Femur (tissue), 1 donor: Measurements from ENCODE around the gene FMO2.

ENCODE experiments used
- DNase-seq: peaks from one replicate; pipeline ENCODE4 v3.0.0-alpha.2; 2017

FMO2 gene

DNA sequence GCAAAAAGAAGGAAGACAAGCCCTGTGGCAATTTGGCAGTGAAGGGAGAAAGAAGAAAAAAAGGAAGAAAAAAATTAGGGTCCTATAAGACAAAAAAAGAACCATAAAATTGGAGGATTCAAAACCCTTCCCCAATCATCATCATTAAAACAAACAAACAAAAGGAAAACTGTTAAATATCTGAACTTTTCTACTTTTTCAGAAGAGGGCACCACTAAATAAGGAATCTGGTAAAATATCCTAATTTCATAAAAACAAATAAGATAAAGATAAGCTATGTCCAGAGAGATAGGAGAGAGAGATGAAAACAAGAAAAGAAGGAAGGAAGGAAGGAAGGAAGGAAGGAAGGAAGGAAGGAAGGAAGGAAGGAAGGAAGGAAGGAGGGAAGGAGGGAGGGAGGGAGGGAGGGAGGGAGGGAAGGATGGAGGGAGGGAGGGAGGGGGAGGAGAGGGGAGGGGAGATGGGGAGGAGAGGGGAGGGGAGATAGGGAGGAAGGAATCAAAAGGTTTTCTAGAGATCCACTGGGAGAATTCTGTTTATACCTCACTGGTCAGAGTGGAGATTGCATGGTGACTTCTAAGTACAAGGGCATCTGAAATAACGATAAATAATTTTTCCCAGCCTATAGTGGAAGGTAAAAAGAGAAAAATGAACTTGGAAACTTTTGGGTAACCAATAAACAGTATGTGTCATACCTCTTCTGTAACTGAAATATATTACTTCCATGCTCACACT is 10.4 kb upstream of the FMO2 start:
- DNase-seq = no peak

DNA sequence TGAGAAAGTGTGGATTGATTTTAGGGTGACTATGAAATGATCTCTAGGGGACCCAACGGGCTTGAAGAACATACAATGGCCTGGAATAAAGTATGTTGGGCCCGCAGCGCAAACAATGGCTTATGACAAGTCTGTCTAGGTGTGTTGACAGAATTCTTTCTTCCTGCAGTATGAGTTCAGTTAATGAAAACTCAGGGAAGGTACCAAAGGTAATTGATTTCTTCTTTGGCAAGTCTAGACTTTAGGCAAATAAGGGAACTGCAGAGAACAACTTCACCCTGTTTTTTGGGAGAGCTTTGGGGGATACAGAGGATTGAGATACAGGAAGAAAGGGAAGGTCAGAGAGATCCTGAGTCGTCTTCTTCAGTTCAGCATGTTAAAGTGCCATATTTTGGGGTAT is 7.8 kb upstream of the FMO2 start:
- DNase-seq = no peak

DNA sequence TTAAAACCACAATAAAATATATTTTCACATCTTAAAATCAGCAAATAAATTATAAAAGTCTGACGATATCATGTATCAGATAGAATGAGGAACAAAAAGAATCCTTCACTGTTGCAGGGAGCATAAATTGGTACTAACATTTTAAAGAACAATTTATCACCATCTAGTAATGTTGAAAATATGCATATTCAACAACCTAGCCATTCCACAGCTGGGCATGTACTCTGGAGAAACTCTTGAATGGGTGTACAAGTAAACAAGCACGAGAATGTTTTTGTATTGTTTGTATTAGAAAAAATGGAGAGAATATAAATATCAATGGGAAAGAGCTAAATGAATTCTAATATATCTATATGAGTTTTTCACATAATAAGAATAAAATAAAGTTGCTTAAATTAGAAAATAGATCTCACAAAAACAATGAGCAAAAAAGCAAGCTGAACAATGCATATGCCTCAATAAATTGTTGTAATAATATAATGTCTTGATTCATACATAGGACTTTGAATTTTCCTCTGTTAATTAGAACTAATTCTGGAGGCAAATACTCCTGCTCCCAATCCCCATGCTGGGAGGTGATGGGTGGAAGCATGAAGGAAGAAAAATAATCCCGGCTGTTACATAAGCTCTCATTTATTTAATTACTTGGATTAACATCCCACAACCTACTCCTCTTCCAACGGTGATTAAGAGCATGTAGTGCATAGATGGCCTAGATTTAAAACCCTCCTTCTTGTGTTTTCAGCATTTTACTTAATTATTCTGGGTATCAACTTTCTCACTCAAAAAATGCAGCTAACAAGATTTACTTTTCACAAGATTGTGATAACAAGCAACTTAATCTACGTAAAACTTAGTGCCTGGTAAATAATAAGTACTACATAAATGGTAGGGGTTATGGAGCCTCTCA is 5.5 kb upstream of the FMO2 start:
- no peak for DNase-seq

DNA sequence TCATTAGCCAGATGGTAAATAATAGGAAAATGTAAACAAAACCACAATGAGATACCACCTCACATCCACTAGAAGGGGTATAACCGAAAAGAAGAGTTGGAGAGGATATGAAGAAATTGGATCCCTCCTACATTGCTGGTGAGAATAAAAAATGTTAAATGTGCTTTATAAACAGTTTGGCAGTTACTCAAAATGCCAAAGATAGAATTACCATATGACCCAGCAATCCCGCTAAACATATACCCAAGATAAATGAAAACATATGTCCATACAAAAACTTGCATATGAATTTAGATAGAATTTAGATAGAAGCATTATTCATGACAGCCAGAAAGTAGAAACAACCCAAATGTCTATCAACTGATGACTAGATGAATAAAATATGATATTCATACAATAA is 4.4 kb upstream of the FMO2 start:
- no peak for DNase-seq

DNA sequence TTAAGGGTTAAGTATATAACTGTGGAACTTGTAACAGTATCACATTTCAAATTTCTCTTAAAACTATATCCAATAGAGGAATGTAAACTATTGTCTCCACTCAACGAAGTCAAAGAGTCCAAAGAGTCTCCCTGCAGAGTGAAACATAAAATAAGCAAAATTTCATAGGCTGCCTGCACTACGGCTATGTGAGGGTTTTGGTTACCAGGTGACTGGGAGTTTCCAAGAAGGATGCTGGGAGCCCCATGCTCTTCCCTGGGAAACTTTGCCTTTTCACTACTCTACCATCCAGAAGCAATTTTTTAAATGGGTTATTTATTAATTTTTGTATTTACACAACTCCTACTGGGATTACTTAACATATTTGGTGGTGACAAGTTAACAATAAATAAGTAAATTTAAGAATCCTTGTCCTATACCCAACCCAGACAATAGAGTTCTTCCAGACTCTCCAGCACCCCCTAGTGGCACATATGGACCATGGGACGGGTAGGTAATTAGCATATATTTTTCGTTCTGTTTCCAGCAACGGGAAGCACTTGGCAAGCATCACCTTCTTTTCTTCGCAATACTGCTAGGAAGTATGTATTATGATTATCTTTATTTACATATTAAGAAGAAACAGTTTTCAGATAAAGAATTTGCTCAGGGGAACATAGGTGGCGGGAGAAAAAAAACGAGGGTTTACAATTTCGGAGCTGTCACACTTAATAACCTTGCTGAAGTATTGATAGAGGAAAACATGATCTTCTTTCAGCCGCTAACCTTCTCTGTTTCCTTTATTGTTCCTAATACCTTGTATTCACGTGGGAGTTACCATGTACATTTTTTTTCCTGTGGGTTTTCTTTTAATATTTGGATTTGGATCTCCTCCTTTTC is 3.5 kb downstream of the FMO2 start:
- DNase-seq = no peak

DNA sequence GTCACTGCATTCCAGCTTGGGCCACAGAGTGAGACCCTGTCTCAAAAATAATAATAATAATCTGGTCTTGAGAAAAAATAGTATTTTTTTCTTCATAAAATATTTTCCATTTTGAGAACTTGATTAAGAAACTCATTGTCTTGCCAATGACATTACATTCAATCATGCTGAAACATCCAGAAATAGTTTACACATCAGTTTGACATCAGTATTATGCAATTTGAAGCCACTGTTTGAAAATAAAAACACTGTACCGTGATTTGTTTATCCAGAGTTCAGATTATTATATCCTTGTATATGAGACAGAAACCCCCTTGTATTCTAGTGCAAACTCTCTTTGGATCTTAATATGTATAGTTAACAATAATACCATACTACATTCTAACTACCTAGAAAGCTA is 6.9 kb downstream of the FMO2 start:
- DNase-seq = no peak

DNA sequence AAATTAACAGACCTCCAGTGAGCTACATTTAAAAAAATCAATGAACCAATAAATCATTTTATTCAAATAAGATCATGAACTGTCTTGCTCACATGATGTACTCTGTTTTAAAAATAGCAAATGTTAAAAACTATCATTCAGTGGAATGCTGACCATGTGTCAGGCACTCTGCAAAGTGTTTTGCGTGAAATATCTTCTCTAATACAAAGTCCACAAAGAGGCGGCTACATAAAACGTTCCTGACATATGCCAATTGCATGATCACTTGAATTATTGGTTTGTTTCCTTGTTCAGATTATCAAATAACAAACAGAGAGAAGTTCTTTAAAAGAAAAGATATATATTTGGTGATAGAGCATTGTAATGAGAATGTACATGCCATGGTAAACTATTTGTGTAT is 10.7 kb downstream of the FMO2 start:
- DNase-seq = no peak

DNA sequence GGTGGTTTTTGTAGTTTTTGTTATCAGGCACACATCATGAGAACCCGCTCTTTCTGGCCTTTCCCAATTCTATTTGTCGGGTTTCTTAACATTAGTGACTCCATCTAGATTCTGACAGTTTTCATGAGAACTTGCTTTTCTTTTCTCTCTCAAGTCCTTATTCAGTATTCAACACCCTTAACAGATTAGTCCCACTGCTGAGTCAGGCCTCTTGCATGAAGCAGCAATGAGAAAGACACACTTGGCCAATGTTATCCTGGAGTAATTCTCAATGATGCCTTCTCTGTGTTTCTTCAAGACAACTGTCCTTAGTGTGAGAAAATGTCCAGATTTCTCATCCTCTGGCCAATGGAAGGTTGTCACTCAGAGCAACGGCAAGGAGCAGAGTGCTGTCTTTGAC is 11.3 kb downstream of the FMO2 start:
- DNase-seq = no peak

DNA sequence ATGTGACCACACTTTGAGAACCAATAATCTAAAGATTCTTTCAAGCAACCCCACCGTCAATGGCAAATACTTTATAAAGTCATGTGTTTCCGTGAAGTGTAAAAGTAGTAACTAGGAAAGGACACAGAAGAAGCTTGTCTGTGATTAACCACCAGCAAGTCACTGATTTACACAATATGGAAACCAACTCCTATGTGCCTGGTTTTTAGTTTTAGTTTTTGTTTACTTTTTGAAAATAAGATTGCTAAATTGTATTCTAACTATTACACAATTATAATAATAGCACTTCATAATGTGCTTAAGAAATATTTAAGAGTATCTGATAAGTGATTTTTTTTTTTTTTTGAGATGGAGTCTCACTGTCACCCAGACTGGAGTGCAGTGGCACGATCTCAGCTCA is 13.0 kb downstream of the FMO2 start:
- no peak for DNase-seq

DNA sequence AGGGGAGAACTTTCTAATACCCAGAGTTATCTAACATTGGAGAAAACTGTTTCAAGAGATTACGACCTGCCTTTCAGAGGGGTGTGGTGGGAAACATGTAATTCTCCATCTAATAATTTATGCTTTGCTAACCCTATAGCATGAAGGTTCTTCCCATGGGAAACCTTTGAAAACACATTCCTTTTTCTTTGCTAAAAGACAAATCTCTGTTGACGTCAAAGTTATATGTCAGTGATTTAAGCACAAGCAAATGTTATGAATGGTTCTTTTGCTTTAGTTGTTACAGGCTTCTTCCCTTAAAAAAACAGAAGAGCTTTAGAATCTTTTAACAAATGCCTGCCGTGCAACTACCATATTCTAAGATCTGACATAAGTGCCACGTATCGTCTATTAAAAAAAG is 19.2 kb downstream of the FMO2 start:
- no peak for DNase-seq

DNA sequence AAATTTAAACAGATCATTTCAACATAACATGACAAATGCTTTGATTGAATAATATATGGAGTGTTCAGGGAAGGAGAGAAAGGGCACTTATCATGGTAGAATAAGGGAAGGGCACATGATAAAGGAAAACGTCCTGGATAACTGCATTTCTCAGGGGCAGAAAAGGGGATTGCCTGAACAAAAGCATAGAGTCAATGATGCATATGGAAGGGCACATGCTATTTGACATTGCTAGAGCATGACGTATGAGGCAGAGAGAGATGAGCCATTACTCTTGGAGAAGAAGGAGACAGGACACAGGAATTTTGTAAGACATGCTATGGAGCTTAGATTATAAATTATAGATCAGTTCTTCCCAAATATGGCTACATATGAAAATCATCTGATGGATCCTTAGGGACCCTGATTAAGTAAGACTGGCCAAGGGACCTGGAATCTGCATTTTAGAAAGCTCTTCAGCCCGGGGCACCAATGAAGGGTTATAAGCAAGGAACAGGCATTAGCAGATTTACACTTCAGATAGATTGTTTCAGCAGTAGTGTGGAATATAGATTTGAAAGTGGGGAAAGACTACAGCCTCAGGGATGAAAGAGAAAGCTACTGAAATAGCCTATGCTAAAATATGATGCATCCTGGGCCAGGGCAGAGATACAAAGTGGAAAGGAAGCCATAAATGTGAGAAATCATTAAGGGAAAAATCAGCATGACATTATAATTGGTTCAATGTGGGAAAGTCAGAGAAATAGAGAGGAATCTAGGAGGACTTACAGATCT is 21.3 kb downstream of the FMO2 start:
- DNase-seq = no peak

DNA sequence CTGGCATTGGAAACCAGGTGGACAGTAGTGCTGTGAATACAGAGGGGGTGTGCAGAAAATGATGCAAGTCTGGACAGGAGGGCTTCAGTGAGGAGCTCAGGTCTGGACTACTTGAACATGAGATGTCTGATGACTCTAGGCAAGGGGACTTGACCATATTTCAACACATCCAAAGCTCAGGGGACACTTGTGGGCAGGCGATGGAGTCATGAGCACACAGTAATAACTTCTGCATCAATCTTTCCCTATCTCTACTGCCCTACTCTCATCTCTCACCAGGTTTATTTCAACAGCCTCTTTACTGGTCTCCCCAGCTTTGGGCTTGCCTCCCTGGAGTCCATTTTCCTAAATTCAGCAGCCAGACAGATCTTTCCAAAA is 21.9 kb downstream of the FMO2 start:
- no peak for DNase-seq

DNA sequence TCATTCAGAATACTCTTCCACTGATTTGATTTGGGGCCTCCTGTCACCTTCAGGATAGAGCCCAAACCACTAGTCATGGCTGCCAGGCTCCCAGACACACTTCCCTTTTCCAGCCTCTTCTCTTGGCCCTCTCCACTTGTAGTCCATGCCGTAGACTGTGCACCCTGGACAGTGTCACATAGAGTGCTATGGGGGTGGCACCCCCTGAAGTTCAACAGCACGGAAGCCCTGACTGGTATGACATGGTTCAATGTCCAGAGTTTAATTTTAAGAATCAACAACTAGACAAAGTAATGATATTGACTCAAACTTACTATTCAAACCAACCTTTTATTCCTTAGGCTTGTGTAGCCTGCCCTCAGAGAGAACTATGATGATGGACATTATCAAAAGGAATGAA is 22.3 kb downstream of the FMO2 start:
- no peak for DNase-seq

DNA sequence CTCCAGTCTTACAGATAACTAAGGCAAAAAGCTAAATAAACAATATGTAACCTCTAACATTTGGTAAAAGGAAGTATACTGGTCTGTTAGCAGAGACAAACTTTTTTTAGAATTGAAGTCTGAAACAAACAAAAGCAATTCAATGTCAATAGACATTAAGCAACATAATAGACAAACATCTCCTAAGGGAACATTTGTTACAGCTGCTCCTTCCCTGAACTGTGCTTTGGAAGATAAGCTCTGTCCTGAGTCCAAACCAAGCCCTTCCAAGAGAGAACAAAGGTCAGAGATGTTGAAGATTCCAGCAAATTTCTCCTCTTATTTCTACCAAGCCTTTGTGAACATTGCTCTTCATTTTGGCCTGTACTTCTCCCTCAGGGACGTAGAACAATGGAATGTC is 25.3 kb downstream of the FMO2 start:
- DNase-seq = no peak

DNA sequence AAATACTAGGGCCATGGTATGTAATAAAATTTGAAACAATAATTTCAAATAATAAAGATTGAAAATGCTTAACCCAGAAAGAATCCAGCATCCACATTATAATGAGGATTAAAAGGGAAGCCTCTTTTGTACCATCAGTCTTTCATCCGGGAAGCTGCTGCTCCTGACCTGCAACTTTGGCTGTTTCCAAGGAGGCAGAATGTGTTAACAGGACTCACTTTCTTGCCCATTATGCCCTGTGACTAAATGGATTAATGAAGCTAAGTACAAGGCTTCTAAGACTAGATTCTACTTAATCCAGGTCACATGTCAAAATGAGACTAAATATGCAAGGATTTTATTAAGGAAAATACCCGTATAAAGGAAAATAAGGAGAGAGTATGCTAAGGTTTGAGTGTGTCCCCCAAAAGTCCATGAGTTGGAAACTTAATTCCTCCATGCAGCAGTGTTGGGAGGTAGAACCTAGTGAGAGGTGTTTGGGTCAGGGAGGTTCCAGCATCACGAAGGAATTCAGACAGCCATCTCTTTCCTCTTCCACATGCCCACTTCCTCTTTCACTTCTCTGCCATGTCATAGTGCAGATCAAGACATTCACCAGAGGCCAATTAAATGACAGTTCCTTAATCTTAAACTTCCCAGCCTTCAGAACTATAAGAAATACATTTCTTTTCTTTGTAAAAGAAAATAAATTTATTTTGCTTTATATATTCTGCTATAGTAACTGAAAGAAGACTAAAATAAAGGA is 27.7 kb downstream of the FMO2 start:
- DNase-seq = no peak

DNA sequence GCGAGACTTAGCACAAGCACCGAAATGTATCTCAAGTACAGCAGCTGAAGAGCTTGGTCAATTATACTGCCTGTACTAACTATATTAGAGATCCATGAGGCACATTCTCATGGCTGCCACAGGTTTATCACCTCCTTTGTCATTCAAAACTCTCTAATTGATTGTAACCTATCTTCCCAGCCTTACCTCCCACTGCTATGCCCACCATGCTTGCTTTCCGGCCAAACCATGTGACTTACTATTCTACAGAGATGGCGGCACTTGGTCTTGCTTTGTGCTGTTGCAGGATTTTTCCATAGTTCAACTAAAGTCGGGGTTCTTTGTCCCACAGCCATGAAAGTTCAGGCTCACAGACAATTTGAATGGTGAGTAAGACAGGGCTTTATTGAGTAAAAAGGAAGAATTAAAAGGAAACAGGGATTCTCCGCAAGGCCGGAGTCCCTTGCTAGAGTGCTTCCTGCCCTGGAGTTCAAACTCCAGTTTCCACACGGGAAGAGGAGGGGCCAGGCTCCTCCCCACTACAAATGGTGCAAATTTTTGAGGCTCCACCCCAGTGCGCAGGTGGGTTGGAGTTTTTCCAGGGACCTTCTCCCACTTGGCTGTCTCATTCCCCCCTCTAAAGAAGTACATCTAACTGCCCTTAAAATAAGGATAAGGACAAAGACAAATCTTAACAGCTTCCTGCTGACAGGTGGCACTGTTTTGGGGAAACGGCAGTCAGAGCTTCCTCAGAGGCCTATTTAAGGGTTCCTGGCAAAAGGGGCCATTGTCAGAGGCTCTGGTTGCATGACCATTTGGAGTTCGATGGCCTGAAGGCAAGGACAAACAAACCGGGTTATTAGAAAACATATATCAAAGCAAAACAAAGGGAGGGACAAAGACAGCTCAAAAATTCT is 28.7 kb downstream of the FMO2 start:
- DNase-seq = no peak

DNA sequence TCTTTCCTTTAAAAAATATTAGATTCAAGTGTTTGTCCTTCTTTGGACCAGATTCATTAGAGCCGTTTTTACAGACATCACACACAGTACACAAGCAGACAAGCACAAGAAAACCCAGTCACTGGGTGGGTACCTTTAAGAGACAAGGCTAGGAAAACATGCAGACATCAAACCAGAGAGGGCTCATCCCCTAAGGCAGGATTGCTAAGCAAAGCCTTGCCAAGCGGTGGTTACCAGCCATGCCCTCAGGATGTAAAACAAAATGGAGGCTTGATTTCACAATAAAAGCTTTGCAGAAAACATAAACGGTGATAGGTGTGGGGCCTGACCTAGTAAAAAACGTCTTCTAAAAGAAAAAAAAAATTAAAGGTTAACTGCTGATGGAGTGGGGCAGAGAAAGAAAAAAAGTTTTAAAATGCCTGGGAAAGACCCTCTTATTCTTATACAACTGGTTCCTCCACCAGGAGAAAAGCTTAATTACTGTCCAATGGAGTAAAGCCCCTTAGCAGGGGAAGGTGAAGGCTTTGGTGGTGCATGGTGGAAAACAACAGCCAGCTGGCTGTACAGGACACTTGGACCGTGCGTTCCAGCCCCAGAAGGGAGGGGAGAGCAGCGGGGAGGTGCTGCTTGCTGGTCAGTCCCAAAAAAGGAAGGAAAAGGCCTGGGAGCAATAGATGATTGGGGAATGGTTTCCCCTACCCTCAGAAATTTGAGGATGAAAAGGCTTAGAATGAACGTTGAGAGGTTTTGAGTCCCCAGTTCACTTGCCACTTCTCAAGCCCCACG is 32.8 kb downstream of the FMO2 start:
- no peak for DNase-seq

DNA sequence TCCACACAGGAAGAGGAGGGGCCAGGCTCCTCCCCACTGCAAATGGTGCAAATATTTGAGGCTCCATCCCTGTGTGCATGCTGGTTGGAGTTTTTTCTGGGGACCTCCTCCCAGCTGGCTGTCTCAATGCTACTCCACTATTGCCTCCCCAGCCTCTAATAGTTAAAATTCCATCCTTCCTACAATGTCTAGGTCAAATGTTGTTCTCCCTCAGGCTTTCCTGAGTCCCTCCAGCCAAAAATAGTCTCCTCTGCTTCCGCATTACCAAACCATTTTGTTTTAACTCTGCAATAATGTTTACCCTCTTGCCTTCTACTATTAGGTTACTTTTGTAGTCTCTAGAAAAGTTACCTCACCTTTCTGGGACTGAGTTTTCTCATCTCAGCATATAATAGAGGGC is 33.6 kb downstream of the FMO2 start:
- DNase-seq = no peak

DNA sequence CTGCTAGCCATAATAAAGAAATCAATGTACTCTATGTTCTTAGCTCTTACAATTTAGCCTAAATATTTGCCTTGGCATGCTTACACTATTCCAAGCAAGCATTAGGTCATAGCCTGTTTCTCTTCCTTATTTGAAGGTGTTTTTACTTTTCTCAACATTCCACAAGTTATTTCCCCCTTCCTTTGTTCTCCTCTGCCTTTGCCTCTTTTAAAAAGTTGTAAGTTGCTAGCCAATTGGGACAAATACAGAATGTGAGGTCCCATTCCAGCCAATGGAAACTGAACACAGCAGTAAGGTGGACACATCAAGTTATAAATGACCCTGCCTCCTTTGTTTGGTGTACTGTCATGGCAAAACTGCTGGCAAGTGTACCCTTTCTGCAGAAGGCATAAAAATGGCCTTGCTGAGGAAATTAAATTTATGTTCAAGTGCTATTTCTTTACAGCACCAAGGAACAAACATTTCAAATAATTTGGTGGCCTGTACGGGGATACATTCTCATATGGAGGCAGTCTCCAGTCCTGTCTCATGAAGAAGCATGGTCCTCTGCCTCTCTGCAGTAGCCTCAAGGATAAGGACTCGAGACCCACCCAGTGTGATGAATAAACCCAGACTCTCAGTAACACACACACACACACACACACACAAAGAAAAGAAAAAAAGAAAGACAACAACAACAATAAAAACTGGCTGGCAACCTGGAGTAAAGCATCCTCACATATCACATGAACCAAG is 34.4 kb downstream of the FMO2 start:
- no peak for DNase-seq
